ENCODE measurements around the gene DUS4L.
"Not testable (repeated sequence)": the region's sequence is repeated elsewhere in the genome, so short reads cannot be mapped to it uniquely, and the experiment has no call there.

Gene DUS4L, protein sequence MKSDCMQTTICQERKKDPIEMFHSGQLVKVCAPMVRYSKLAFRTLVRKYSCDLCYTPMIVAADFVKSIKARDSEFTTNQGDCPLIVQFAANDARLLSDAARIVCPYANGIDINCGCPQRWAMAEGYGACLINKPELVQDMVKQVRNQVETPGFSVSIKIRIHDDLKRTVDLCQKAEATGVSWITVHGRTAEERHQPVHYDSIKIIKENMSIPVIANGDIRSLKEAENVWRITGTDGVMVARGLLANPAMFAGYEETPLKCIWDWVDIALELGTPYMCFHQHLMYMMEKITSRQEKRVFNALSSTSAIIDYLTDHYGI

DNA sequence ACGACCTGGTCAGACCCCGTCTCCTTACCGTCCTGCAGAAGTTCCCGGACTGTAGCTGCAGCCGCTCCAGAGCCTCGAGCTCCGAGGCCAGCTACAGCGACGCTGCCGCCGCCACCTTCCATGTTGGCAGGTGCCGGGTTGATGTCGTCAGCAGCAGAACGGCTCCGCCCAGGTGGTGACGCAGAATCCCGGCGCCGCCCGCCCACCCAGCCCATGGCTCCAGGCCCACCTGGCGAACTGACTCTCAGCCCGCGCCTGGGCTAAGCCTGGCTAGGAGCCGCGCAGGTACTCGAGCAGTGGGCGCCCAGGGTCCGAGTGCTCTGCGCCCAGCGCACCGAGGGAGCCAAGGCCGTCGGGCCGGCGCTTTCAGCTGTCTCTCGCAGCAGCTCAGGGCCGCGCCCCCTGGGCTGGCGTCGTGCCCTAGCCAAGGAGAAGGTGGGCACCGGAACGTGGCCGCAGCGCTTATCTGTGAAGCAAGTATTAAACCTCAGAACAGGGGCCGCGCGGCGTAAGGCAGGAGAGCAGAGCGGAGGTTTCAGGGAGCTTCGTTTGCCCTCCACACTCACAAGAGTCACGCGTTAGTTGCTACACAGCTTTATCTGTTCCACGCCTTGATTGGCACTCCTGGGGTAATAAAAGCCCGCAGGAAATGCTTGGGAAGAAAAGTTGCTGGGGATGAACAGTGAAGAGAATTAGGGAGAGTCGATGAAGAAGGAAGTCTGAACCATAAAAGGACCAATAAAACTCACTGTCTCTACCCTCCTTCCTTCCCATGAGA lies at the start of gene DUS4L, which contains the start of gene COG5:
TSS of gene DUS4L (plus strand) at position 197 of the 778 bp plus-strand sequence. CDS start 3,100 bp downstream, outside the sequence.
TSS of gene COG5 (minus strand) at position 146 of the 778 bp plus-strand sequence. CDS start at position 122, 24 bp downstream.
- DNase-seq (ENCODE audit: low spot score): peak; percentile 79

DNA sequence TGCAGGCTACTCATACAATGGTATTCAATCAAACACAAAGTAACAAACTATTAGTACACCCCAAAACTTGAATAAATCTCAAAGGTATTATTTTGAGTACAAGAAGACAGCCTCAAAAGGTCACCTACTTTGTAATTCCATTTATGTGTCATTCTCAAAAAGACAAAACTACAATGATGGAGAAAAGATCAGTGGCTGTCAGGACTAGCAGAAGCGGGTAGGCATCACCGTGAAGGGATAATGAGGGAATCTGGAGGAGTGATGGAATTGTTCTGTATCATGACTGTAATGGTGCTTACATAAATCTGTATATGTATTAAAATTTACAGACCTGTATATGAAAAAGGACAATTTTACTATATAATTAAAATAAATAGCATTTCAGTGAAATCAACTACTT lies 37.1 kb upstream of the DUS4L start:
- DNase-seq (ENCODE audit: low spot score): no peak

DNA sequence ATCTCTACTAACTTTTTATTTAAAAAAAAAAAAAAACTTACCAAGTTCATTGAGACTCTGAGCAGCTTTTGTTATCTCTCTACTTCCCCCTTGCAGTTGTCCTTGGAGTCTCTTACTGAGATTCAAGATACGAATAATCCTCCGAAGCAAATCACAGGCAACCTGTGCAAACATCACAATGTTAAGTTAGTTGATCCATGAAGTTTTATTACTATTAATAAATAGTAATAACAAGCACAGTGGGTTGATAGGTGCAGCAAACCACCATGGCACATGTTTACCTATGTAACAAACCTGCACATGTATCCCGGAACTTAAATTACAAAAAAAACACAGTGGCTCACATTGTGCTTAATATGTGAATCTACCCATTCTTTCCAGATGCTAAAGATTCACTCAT lies 36.6 kb upstream of the DUS4L start:
- DNase-seq (ENCODE audit: low spot score): no peak

DNA sequence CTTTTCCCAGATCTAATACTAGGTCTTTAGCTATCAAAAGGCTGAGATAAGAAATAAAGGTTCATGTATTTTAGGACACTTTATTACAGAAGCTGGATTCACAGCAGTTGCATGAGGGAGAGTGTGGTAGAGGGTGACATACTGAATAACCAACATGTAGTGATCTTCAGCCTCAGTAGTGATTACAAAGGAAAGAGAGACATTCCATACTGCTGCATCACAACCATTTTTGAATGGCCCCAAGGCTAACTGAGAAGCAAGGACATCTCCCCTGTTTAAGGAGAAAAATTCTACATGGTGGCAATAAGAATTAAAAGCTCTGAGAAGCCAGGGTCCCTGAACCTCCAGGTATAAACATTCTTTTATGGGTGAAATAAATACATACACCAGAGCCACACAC lies 35.3 kb upstream of the DUS4L start:
- DNase-seq (ENCODE audit: low spot score): no peak

DNA sequence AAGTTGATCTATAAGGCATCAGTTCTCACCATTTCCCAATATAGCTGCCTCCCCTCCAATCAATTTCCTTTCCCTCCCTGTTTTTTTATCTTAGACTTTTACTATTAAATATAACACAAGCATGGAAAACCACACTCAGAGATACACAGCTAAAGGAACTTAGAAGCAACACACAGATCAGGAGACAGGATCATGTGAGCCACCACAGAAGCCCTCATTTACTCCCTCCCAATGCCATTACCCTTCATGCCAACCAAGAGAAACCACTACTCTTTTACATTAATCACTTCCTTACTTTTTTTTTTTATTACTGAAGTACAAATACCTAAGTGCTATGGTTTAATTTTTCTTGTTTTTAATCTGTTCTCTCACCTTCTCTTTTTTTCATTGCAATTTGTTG lies 33.0 kb upstream of the DUS4L start:
- no peak for DNase-seq (ENCODE audit: low spot score)

DNA sequence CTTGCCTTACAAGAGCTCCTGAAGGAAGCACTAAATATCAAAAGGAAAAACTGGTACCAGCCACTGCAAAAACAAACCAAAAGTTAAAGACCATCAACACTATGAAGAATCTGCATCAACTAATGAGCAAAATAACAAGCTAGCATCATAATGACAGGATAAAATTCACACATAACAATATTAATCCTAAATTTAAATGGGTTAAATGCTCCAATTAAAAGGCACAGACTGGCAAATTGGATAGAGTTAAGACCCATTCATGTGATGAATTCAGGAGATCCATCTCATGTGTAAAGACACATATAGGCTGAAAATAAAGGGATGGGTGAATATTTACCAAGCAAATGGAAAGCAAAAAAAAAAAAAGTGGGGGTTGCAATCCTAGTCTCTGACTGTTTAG lies 29.6 kb upstream of the DUS4L start:
- no peak for DNase-seq (ENCODE audit: low spot score)

DNA sequence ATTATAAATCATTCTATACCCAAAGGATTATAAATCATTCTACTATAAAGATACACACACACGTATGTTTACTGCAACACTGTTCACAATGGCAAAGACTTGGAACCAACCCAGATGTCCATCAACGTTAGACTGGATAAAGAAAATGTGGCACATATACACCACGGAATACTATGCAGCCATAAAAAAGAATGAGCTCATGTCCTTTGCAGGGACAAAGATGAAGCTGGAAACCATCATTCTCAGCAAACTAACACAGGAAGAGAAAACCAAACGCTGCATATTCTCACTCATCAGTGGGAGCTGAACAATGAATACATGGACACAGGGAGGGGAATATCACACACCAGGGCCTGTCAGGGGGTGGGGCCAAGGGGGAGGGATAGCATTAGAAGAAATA lies 26.5 kb upstream of the DUS4L start:
- DNase-seq (ENCODE audit: low spot score): not testable (repeated sequence)

DNA sequence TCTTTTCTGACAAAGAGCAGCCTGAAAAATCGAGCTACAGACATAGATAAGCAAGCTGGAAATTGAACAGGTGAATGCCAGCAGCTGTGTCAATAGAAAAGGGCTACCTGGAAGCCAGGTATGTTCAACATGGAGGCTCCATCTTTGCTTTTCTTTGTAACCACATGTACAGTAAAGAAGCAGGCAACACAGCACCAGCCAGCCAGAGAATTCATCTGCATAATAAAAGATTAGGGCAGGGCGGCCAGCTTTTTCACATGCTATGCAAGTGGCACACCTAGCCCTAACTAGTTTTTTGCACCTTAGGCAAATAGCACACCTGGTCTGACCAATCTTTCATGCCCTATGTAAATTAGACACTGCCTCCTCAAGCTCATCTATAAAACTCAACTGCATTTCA lies 25.8 kb upstream of the DUS4L start:
- DNase-seq (ENCODE audit: low spot score): no peak

DNA sequence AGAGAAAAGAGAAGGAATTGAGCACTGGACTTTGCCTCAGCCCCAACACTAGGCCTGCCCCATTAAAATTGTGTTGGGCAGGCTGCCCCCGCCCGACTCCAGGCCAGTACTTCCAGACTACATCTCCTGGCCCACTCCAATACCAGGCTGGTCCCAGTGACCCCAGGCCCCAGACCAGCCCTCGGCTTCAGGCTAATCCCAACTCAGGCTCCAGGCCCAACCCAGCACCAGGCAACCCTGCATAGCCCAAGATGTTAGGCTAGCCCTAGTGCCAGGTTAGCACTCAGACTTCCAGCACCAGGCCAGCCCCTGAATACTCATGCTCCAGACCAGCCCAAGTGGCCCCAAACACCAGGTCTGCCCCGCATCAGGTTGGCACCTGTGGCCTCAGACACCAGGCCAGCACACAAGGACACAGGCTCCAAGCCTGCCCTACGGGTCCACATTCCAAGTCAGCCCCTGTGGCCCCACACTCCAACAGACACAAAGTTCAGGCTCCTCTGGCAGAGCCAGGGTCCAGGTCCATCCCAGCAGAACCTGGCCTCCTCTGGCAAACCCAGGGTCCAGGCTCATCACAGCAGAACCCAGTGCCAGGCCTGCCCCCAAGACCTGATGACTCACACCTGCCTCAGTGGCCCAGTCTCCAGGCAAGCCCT lies 20.3 kb upstream of the DUS4L start:
- no peak for DNase-seq (ENCODE audit: low spot score)

DNA sequence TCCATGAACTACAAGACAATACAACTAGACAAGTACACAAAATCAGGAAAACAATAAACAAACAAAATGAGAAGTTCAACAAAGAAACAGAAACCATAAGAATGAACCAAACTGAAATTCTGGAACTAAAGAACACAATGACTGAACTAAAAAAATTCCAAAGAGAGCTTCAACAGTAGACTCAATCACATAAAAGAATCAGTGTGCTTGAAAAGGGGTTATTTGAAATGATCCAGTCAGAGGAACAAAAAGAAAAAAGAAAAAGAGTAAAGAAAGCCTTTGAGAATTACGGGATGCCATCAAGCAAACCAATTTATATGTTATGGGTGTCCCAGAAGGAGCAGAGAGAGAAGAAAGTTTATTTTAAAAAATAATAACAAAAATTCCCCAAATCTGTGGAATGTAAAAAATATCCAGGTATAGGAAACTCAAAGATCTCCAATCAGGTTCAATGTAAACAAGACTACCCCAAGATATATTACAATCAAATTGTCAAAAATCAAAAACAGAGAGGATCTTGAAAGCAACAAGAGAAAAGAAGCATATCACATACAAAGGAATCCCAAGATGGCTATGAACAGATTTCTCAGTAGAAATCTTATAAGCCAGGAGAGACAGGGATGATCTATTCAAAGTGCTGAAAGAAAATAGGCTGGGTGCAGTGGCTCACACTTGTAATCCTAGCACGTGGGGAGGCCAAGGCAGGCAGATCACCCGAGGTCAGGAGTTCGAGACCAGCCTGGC lies 18.8 kb upstream of the DUS4L start:
- no peak for DNase-seq (ENCODE audit: low spot score)

DNA sequence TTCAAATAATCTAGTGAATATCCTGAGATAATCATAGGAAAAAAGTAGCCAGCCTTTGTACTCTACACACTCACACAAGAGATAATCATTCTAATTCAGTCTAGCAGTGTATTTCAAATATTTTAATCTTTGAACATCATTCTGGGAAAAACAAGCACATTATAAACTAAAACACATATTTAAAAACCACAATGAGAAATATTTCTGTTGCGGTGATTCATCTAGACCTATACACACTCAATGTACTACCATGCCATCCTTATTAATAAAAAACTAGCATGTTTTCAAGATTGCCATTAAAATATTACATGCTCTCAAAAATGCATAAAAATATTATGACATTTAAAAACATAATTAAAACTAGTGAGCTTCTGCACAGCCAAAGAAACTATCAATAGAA lies 11.8 kb upstream of the DUS4L start:
- DNase-seq (ENCODE audit: low spot score): no peak

DNA sequence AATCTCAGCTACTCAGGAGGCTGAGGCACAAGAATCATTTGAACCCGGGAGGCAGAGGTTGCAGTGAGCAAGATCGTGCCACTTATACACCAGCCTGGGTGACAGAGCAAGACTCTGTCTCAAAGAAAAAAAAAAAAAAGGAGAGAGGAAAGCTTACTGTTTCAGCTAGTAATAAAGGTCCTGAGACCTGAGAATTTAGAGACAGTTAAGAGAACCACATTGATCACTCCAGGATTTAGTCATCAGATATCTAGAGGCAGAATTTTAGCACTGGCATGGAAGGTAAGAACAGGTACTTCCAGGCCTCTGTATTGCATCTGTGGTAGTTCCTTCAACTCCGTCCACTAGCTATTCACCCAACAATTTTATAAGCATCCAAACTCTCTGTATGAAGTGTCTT lies 7.9 kb upstream of the DUS4L start:
- no peak for DNase-seq (ENCODE audit: low spot score)

DNA sequence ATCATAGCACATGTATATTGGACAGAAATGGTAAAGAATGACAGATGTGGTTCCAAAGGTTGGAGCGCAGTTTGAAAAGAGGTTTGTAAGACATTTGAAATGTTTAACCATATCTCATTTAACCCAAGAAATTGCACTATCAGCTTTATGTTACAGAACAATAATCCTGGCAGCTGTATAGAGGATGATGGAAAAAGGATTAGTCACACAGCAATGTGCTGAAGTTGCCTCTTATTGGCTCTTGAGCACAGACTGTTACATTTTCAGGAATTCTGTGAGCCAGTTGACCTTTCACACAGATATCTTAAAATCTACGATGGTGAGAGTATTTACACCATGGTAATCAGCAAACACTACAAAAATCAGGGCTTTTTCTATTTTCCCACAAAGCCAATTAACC lies 3.9 kb upstream of the DUS4L start:
- no peak for DNase-seq (ENCODE audit: low spot score)

DNA sequence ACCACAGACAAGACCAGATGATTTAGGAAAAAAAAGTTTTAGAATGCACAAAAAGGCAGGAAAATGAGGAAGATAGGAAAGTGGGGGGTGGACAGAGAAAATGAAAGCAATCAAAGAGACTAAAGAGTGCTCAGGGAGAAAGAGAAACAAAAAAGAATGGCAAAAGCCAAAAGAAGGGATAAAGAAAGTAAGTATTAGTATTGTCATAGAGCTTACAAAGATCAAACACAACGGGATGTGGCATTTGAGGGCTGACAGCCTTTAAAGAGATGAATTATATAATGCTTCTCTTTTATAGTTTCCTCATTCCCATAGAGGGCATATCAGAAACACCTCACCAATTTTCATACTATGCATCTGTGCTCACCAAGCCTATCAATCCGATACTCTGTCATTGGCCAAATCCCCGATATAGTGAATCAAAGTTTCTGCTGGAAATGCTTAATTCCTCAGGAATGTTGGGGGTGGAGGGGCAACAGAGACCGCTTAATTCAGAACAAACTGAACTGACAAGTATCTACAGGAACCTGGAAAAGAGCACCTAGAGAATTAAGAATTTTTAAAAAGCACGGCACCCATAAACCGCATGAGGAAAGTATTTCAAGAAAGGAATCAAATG lies 2.8 kb upstream of the DUS4L start:
- peak; percentile 6 for DNase-seq (ENCODE audit: low spot score)

DNA sequence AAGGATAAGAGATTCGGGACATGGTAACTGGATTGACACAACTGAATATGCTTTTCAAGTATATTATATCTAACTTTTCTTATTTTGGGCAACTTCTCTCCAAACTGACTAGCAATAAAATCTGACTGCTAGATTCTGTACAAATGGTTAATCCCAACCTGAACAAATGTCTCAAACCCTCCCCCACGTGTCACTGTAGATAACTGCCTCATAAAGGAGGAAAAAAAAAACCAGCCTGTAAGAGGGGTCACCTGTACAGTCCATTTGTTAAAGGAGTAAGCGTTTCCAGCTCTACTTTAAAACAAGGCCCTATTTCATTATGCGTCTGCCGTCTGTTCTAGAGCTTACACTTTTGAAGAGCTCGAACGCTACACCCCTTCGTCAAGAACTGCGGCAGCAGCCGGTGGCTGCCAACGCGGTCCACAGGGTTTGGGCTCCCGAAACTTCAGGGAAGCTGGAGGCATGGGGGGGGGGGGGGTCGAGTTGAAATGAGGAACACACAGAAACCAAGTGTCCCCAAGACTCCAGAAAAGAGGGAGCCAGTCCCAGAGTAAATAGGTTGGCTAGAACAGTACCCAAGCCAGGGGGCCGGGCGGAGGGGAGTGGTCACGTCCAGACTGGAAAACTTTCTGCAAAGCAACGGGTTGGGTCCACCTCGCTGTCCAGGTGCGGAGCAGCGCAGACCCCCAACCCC lies 543 bp upstream of the DUS4L start:
- DNase-seq (ENCODE audit: low spot score): no peak

DNA sequence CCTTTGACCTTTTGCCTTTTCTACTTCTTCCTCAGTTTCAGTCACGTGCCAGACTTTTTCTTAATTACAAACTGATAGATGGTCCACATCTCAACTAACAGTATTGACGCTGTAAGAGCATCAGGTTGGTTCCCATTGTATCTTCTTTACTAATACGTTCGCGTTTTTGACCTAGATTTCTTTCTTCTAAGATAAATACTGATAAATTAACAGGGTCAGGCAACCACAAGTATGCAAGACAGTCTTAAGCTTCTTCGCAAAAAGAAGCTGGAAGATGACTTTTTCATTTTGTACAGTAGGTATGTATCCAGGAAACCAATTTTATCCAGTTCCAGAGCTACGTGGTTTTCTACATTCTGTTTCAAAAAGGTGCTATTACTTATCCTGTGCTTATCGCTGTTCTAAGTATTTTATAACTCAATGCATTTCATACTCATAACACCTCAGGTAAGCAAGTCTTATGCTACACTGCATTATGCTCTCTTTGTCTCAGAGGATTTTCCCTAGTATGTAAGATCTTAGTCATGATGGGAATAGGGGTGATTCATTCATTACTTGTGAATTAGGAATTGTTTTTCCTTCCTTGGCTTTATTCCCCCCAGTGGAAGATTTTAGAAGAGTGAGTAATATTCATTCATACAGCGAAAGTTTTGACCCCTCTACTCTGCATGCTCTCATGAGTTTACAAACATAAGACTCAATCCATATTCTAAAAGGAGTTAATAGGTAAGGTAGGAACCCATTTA lies 955 bp downstream of the DUS4L start:
- DNase-seq (ENCODE audit: low spot score): peak; percentile 16

DNA sequence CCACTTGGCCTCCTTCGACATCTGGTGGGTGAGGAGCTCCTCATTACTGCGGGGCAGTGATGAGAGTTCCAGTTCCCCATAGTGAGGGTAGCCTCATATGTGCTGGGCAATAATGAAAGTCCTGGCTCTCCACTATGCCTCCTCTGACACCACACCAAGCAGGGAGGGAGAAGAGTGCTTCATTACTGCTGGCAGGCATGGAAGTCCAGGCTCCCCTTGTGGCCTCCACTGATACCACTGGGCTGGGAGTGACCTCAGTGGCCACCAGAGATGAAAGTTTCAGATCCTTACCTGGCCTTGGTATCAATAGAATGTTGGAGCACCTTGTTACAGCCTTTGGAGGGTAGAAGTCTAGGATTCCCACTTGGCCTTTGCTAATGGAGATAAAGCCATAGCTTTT lies 6.5 kb downstream of the DUS4L start:
- DNase-seq (ENCODE audit: low spot score): no peak

DNA sequence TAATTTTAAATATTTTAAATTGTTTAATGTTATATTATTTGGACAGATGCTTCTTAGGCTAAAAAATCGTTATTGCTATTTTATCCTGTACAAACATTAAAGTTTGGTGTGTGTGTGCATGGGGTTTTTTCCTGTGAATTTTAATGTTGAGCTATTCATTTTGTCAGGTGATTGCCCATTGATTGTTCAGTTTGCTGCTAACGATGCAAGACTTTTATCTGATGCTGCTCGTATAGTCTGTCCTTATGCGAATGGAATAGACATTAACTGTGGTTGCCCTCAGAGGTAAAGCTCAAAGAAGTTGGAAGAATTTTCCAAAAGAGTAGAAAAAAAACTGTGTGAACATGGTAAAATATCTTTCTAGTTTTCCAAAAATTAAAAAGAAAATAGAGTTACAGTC lies 9.8 kb downstream of the DUS4L start:
- DNase-seq (ENCODE audit: low spot score): no peak

DNA sequence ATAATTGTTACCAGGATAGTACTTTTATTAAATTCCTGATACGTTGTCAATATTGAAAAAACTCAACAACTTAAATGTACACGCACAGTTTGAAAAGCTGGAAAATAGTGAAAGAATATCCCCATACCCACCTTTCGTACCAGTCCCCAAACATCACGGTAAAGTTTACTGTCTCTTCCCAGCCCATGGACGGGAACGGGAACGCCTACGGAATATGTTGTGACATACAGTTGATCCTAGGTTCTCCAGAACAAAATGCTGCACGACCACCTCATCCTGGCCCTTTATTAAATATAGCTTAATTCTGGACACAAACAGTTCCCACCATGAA lies 15.7 kb downstream of the DUS4L start:
- DNase-seq (ENCODE audit: low spot score): no peak

DNA sequence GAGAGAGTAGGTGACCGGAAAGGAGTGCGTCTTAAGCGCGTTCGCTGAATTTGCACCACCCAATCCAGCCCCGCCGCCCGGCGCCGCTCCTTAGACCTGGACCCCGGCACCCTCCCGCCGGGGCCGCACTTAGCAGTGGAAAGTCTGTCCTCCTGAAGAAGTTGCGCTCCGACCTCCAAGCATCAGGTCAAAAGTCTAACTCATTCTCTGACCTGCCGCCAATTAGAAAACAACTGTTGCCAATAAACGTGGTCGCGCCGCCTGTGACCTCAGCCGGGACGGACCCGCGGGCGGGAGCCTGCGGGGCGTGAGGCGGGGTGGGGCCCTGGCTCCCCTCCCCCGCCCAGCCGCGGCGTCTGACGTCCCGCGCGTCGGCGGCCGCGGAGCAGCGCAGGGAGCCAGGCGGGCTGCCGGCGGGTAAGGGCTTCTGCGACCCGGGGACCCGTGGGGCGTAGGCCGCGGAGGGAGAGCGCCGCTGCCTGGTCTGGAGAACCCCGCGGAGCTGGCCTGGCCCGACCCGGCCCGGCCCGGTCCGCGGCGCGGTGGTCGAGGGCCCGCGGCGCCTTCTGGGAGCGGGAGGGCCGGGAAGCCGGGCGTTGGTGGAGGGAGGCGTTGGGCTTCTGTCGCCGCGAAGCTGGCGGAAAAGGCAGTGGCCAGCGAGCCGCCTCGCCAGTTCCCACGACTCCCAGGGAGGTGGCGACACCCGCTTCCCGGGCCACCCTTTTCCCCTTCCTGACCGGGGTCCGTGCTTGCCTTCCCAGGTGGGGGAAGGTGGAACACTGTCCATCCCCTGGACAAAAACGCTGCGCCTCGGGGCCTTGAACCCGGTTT lies 16.3 kb downstream of the DUS4L start, which contains the start of gene BCAP29:
TSS of gene BCAP29 (plus strand) at position 362 of the 831 bp plus-strand sequence. CDS start 527 bp downstream, outside the sequence.
- DNase-seq (ENCODE audit: low spot score): peak; percentile 65

Measured in CD4-positive, alpha-beta T cell treated with Interleukin-15 for 4 hours (primary cell).